Fibroblast of lung (primary cell): ENCODE measurements around the gene RNF5. TPM values are rescaled to one million over a fixed set of nuclear protein-coding genes. Genes with fewer than 3 reads are reported as not detected.
A peak's percentile ranks its signal among the peaks of the same experiment; 100 is the strongest.
"Not testable (repeated sequence)": the region's sequence is repeated elsewhere in the genome, so short reads cannot be mapped to it uniquely, and the experiment has no call there.

Source experiments
- DNase-seq, 2 donors: peaks; one replicate each; pipeline versions ENCODE4 v3.0.0 to v3.0.0-alpha.2; 2010; ENCODE audit warnings: low read depth in 2 of 2
- H2AFZ ChIP-seq: 2 replicates; pipeline ENCODE4 v1.5.1; 2012; ENCODE audit warnings: low read length, control low read depth, inconsistent platforms
- H3K27ac ChIP-seq: 2 replicates; pipeline ENCODE4 v1.5.1; 2011; ENCODE audit warnings: low read length, control low read depth; ENCODE audit not compliant: insufficient read depth
- H3K27me3 ChIP-seq: 2 replicates; pipeline ENCODE4 v1.5.1; 2011; ENCODE audit warnings: mild to moderate bottlenecking, low read length; ENCODE audit not compliant: control insufficient read depth, insufficient read depth
- H3K36me3 ChIP-seq: 2 replicates; pipeline ENCODE4 v1.5.1; 2011; ENCODE audit warnings: low read length; ENCODE audit not compliant: control insufficient read depth, insufficient read depth
- H3K4me1 ChIP-seq: 2 replicates; pipeline ENCODE4 v1.5.1; 2011; ENCODE audit warnings: low read length; ENCODE audit not compliant: control insufficient read depth, insufficient read depth; ENCODE audit errors: extremely low read depth
- H3K4me2 ChIP-seq: 2 replicates; pipeline ENCODE4 v1.5.1; 2011; ENCODE audit warnings: low read length, control low read depth; ENCODE audit not compliant: insufficient read depth; ENCODE audit errors: extremely low read depth
- H3K4me3 ChIP-seq, 4 experiments: fragments of 200-600 bp in 1 of 4; sonication (generic) in 1 of 4; replicated peaks in 1 of 4; 2 replicates each; pipeline ENCODE4 v1.5.1; 2011 to 2016; ENCODE audit warnings: low read length in 4 of 4, low read depth in 3 of 4, mild to moderate bottlenecking in 3 of 4, control low read depth in 2 of 4, inconsistent platforms in 1 of 4, mixed read lengths in 1 of 4; ENCODE audit not compliant: insufficient read depth in 1 of 4; ENCODE audit errors: control extremely low read depth in 1 of 4
- H3K79me2 ChIP-seq: 2 replicates; pipeline ENCODE4 v1.5.1; 2012; ENCODE audit warnings: mild to moderate bottlenecking, low read length, inconsistent platforms; ENCODE audit not compliant: control insufficient read depth, insufficient read depth
- H3K9ac ChIP-seq: 2 replicates; pipeline ENCODE4 v1.5.1; 2011; ENCODE audit warnings: mild to moderate bottlenecking, low read length, control low read depth; ENCODE audit not compliant: insufficient read depth
- H3K9me3 ChIP-seq: 2 replicates; pipeline ENCODE4 v1.5.1; 2012; ENCODE audit warnings: low read depth, low read length; ENCODE audit not compliant: control insufficient read depth, insufficient read depth
- H4K20me1 ChIP-seq: 2 replicates; pipeline ENCODE4 v1.5.1; 2011; ENCODE audit warnings: low read length; ENCODE audit not compliant: control insufficient read depth, insufficient read depth; ENCODE audit errors: extremely low read depth
- CTCF ChIP-seq, 2 donors: IDR thresholded peaks in 1 of 2; conservative IDR thresholded peaks in 1 of 2; 1 replicate in 1 of 2; 2 replicates in 1 of 2; pipeline ENCODE4 v1.5.1; 2011 to 2012; ENCODE audit warnings: low read length in 2 of 2, control low read depth in 1 of 2, inconsistent platforms in 1 of 2, low read depth in 1 of 2, mild to moderate bottlenecking in 1 of 2
- EZH2 ChIP-seq: IDR thresholded peaks from 2 replicates; pipeline ENCODE4 v1.5.1; 2012; ENCODE audit warnings: low read length, control low read depth, mild to moderate bottlenecking; ENCODE audit errors: missing control alignments
- polyA plus RNA-seq, 2 donors: library from polyadenylated mRNA; depleted of rRNA in 1 of 2; stranded (reverse) in 1 of 2; unstranded in 1 of 2; fragments of >200 nt; gene quantifications; 2 replicates each; pipeline ENCODE4 v1.2.1, GENCODE V29; 2011 to 2012; ENCODE audit warnings: missing spikeins in 1 of 2
- total RNA-seq: library from RNA; depleted of rRNA; stranded (reverse); fragments of >200 nt; gene quantifications from 2 replicates; pipeline ENCODE4 v1.2.1, GENCODE V29; 2014

RNF5 gene
- total and polyA plus RNA-seq, 2 donors (not counting 1 experiment from before 2014, with no cell fraction given) = 23.9 to 63.4 TPM

- H3K4me1 ChIP-seq, DNase-seq, H3K4me2 ChIP-seq, H2AFZ ChIP-seq, H3K9ac ChIP-seq, H3K9me3 ChIP-seq, H4K20me1 ChIP-seq, H3K27me3 ChIP-seq, H3K4me3 ChIP-seq: not testable (repeated sequence)
- H3K27ac ChIP-seq = peak overlapping the region; percentile 57
- peaks cover 12% of the 10 kb centered on the region for H3K36me3 ChIP-seq
- H3K79me2 ChIP-seq = peaks cover 20% of the 10 kb centered on the region
These were observed 8.1 kb downstream of the RNF5 start for GRCh38 chr6:32186151-32186840.

GRCh38 chr6:32187009-32187709, 9.0 kb downstream of the RNF5 start:
- no peak for TF ChIP-seq CTCF (conservative IDR thresholded peaks at IDR 0.05 in 1 of 2, IDR thresholded peaks at IDR 0.05 in 1 of 2; ENCODE audit: low read depth in 1 of 2, low read length in 2 of 2)
- no peak for TF ChIP-seq EZH2
- H3K27ac ChIP-seq = no peak overlapping the region
- H3K4me1 ChIP-seq = peaks cover 6% of the 10 kb centered on the region
- no peaks in the 10 kb centered on the region for H3K9me3 ChIP-seq
- no peak overlapping the region for H3K4me3 ChIP-seq
- DNase-seq = no peak
- no peaks in the 10 kb centered on the region for H4K20me1 ChIP-seq
- H3K4me2 ChIP-seq = no peak overlapping the region
- H3K36me3 ChIP-seq = peaks cover 12% of the 10 kb centered on the region
- peaks cover 20% of the 10 kb centered on the region for H3K79me2 ChIP-seq
- H3K27me3 ChIP-seq = no peaks in the 10 kb centered on the region
- no peak overlapping the region for H2AFZ ChIP-seq
- H3K9ac ChIP-seq = no peak overlapping the region

- not testable (repeated sequence) for H2AFZ ChIP-seq, H3K27me3 ChIP-seq, H3K9ac ChIP-seq, H4K20me1 ChIP-seq, H3K9me3 ChIP-seq, H3K36me3 ChIP-seq, DNase-seq, H3K27ac ChIP-seq
- peak overlapping the region; percentile 93 for H3K4me2 ChIP-seq
- H3K4me3 ChIP-seq = peak overlapping the region; percentile 34 to 83 (median 72)
- peaks cover 11% of the 10 kb centered on the region for H3K4me1 ChIP-seq
- peaks cover 20% of the 10 kb centered on the region for H3K79me2 ChIP-seq
These were observed 9.6 kb downstream of the RNF5 start for GRCh38 chr6:32187725-32188380.
